SU-DHL-6 (cell line): ENCODE data around the gene MGAT1.

Experiments
- CTCF ChIP-seq: fragments of 200-600 bp; sonication (generic); IDR thresholded peaks from one replicate; pipeline ENCODE4 v1.5.1; 2017; ENCODE audit warnings: antibody characterized with exemption, mild to moderate bottlenecking, low read length, moderate library complexity; ENCODE audit not compliant: insufficient read depth, poor library complexity, severe bottlenecking
- EZH2phosphoT487 ChIP-seq: fragments of 200-600 bp; sonication (generic), shearing (Covaris generic); conservative IDR thresholded peaks from 2 replicates; pipeline ENCODE4 v1.6.1; 2018; ENCODE audit warnings: mild to moderate bottlenecking, antibody characterized with exemption, low read length, moderate library complexity, mixed read lengths

DNA sequence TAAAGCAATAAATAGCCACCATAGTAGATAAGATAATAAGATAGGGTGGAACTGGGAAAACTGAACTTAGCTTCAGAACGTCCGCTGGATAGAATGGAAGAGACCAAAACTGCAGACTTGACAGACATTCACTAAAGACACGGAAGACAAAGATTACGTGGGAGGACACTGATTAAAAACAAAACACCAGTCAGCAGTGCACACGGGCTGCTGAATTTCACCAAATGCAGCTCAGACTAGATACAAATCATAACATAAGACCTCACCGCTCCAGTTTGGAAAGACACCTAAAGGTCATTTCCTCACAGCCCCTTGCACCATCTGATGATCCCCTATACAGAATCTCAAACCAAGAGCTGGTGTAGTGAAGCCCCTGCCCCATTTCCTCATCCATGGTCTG lies 59.9 kb downstream of the MGAT1 start:
- TF ChIP-seq CTCF: no peak
- TF ChIP-seq EZH2phosphoT487: no peak
